ENCODE measurements around the gene GTF2F2.

GRCh38 chr13:45168555-45168930 lies 48.2 kb downstream of the GTF2F2 start:
- TF ChIP-seq, protein P1, sequence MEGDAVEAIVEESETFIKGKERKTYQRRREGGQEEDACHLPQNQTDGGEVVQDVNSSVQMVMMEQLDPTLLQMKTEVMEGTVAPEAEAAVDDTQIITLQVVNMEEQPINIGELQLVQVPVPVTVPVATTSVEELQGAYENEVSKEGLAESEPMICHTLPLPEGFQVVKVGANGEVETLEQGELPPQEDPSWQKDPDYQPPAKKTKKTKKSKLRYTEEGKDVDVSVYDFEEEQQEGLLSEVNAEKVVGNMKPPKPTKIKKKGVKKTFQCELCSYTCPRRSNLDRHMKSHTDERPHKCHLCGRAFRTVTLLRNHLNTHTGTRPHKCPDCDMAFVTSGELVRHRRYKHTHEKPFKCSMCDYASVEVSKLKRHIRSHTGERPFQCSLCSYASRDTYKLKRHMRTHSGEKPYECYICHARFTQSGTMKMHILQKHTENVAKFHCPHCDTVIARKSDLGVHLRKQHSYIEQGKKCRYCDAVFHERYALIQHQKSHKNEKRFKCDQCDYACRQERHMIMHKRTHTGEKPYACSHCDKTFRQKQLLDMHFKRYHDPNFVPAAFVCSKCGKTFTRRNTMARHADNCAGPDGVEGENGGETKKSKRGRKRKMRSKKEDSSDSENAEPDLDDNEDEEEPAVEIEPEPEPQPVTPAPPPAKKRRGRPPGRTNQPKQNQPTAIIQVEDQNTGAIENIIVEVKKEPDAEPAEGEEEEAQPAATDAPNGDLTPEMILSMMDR (IDR thresholded peaks at IDR 0.05), result no peak
- no peak for TF ChIP-seq POLR2A (IDR thresholded peaks at IDR 0.05)
- TF ChIP-seq EP300 (IDR thresholded peaks at IDR 0.05), result no peak

Data from ovary (tissue), 3 donors.